Hematopoietic multipotent progenitor cell (in vitro differentiated cells): ENCODE data around the gene KLHDC2. TPM values are rescaled to one million over a fixed set of nuclear protein-coding genes. Genes with fewer than 3 reads are reported as not detected.
"Not testable (repeated sequence)": the region's sequence is repeated elsewhere in the genome, so short reads cannot be mapped to it uniquely, and the experiment has no call there.

Experiments
- DNase-seq, 3 donors: peaks; one replicate each; pipeline ENCODE4 v3.0.0-alpha.2; 2011 to 2015; ENCODE audit warnings: low read depth in 2 of 3, low spot score in 2 of 3
- total RNA-seq: library from RNA; depleted of rRNA; stranded (reverse); fragments of >200 nt; gene quantifications from one replicate; pipeline ENCODE4 v1.2.3, GENCODE V29; 2012

KLHDC2 gene
- total RNA-seq, result 55.5 TPM

GRCh38 chr14:49767571-49768300, at the start of gene KLHDC2:
Gene KLHDC2, plus strand, starts transcription at chr14:49768153. Its CDS starts 316 bp downstream, at chr14:49768469.
- peak; percentile 70 to 91 (median 88) for DNase-seq

DNA sequence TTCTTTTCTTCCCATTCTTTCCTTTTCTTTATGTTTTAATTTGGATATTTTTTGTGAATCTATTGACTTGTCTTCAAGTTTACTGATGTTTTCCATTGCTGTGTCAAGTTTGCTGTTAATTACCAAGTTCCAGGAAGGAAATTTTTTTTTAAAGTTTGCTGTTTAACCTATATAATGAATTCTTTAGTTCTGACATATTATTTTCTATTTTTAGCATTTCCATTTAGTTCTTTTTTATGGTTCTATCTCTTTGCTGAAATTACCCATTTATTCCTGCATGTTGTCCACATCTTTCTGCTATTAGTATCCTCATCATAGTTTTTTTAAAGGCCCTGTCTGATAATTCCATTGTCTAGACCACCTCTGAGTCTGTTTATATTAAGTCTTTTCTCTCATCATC, 47.2 kb upstream of the KLHDC2 start:
- no peak for DNase-seq

- not testable (repeated sequence) for DNase-seq
Measured at GRCh38 chr14:49721733-49722435, 46.1 kb upstream of the KLHDC2 start.

GRCh38 chr14:49727171-49727570, 40.8 kb upstream of the KLHDC2 start:
- no peak for DNase-seq

- DNase-seq, result no peak
Measured at GRCh38 chr14:49732896-49733295, 35.1 kb upstream of the KLHDC2 start.

- peak in 1 of 3 donors; percentile 55 for DNase-seq
Measured at GRCh38 chr14:49733836-49734235, 34.1 kb upstream of the KLHDC2 start.

GRCh38 chr14:49735669-49736068, 32.3 kb upstream of the KLHDC2 start:
- DNase-seq, result not testable (repeated sequence)

DNA sequence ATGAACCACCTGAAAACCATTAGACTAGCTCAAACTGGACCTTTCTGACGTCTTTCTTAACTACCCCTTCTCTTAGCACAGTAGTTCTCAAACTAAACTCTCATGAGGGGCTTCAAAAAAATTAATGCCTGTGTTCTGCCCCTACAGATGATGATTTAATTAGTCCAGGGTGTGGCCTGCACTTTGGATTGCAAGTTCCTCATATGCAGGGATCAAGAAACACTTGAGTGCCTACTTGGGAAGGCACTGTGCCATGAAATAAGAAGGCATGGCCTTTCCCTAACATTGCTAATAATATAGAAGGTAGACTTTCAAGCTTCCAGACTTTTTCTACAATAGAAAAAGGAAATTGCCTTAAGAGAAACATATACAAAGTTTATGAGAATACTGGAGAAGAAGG, 22.8 kb upstream of the KLHDC2 start:
- DNase-seq, result no peak

DNA sequence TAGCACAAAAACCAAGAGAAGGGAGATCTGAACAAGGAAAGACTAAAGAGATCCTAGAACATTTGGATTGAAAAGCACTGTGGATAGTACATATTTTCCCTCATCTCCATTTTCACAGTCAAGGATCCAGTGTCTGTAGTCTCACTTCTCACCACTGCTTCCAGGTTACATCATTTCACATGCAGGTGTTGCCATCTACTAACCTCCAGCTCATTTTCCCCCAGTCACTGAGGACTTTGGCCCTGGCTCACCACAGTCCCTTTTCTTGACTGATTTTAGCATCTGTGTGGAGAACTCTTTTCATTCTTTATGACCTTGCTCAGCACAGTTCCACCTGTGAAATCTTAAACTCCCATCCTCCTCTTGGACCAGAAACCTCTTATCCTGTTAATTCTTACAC, 21.5 kb upstream of the KLHDC2 start:
- DNase-seq, result not testable (repeated sequence)

DNA sequence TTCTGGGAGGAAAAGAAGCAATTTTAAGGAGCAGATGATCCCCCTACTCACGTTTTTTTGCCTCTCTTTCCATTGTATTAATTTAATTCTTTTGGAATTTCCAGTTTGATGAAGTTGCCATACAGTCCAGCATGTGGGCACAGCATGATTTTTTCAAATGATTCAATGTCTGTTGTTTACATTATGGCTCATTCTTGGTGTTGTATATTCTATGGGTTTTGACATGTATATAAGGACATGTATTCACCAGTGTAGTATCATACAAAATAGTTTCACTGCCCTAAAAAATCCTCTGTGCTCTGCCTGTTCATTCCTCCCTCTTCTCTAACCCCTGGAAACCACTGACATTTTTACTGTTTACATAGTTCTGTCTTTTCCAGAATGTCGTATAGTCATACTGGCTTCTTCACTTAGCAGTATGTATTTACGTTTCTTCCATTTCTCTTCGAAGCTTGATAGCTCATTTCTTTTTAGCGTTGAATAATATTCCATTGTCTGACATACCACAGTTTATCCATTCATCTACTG, 13.3 kb upstream of the KLHDC2 start:
- no peak for DNase-seq

DNA sequence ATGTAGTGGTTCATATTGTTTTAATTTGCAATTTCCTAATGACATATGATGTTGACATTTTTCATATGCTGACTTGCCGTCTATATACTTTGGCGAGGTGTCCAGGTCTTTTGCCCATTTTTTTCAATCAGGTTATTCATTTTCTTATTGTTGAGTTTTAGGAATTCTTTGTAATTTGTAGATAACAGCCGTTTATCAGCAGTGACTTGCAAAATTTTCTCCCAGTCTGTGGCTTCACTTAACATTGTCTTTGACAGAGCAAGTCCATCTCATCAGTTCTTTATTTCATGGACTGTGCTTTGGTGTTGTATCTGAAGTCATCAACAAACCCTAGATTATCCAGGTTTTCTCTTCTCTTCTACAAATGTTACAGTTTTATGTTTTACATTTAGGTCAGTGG, 12.6 kb upstream of the KLHDC2 start:
- no peak for DNase-seq

DNA sequence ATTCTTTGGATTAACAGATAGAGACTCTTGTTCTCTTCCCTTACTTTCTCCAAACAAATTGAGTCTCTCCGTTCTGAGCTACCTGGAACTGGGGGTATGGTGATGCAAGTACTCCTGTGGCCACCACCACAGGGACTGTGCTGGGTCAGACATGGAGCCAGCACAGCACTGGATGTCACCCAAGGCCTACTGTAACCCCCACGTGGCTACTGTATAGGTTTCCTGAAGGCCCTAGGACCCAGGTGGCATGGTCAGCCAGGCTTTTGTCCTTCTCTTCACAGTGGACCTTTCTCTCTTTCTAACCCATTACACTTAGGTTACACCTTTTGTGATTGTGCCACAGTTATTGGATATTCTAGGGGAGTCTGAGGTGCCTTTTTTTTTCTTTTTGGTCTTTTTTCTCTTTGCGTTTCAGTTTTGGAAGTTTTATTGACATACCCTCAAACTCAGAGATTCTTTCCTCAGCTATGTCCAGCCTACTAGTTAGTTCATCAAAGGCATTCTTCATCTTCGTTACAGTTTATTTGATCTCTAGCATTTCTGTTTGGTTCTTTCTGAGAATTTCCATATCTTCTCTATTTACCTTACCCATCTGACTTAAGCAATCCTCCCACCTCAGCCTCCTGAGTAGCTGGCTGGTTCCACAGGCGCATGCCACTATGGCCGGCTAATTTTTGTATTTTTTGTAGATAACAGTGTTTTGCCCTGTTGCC, 6.0 kb upstream of the KLHDC2 start:
- DNase-seq, result no peak

DNA sequence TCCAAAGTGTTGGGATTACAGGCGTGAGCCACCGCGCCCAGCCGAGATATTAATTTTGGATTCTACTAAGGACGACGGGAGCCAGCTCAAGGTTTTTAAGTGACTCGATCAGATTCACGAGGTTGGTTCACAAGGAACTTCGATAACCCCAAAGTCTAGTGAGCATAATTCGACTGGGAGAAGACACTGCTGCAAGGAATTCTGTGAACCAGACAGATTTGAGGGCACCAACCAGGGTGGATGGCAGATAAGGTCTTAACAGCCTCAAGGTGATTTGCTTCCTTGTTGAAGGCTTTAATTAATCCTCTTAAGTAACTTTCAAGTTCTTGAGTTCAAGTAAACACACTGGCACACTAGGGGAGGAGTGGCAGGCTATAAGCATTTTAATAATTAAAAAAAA, 1.1 kb upstream of the KLHDC2 start:
- DNase-seq, result peak in 1 of 3 donors; percentile 9

DNA sequence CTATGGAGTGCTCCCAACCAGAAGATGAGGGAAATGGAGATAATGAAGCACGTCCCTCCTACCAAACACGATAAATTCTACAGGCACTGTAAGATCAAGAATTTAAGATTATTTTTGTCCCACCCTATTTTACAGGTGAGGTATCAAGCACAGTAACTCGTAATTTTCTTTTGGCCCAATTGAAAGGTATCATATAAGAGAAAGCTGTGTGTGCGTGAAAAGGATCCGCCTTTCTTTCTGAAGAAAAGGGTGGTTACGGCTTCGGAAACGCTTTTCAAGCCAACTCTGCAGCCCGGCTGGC, 733 bp upstream of the KLHDC2 start:
- no peak for DNase-seq

GRCh38 chr14:49768301-49769121, 558 bp downstream of the KLHDC2 start:
- DNase-seq, result peak; percentile 38 to 74 (median 52)

DNA sequence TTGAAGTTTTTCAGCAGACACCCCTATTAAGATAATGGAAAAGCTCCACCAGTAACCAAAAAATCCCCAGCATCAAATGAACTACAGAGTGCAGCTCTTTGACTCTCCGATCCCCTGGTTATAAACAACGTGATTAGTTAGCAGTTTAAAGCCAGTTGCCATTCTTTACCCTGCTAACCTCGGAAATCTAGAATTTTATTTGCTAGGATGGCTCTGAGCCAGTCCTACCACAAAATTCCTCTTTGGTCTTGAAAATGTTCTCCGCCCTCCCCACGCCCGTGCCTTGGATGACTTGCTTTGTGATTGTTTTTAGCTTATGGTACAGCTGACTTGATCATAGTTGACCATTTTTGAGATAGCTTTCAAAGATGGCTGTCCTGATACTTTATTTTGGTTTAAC, 1.2 kb downstream of the KLHDC2 start:
- DNase-seq, result no peak

DNA sequence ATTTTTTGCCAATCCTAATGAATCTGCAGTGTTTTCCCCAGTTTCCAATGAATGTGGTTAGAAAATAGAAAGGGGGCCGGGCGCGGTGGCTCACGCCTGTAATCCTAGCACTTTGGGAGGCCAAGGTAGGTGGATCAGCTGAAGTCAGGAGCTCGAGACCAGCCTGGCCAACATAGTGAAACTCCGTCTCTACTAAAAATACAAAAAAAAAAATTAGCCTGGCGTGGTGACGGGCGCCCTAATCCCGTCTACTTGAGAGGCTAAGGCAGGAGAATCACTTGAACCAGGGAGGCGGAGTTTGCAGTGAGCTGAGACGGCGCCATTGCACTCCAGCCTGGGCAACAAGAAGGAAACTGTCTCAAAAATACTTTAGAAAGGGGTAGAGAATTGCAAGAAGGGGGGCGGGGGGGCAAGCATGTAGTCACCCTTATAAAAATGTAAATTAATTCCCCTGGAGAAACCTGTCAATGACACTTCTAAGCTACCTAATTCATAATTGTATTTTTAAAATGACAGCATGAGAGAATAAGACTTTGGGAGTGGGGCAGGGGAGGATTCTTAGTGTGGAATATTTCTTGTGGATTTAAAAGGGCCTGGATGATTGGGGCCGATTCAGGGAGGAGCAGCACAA, 1.7 kb downstream of the KLHDC2 start:
- no peak for DNase-seq

DNA sequence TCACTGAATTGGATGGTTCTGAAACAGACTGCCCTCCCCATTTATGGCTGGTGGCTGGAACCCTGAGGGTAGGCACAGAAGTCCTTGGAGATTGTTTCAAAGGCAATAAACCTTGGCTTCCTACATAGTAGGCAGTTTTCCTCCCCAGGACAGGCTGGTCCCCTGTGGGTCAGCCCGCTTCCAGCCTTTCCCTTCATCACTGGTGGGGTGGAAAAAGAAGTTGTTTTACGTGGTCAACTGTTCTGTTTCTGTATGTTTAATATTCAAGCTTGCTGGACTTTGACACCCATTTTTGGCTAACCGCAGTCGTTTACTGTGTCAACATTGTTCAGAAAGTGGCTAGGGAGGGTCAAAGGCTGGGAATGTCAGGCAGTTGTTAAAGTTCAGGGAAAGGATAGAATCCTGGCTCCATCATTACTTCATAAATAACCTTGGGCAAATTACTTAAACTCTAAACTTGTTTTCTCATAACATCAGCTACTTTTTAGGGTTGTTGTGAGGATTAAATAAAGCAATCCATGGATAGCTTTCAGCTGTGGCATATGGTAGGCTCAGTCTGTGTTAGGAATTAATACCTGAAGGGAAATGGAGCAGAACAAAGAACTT, 2.4 kb downstream of the KLHDC2 start:
- no peak for DNase-seq

- not testable (repeated sequence) for DNase-seq
Measured at GRCh38 chr14:49771691-49772090, 3.7 kb downstream of the KLHDC2 start.

GRCh38 chr14:49774106-49774505, 6.2 kb downstream of the KLHDC2 start:
- no peak for DNase-seq
